DOHH2 (cell line): ENCODE measurements around the gene PARP8.
"Not testable (repeated sequence)": the region's sequence is repeated elsewhere in the genome, so short reads cannot be mapped to it uniquely, and the experiment has no call there.

Experiments used
- H3F3A ChIP-seq: fragments of 200-600 bp; sonication (generic), shearing (Covaris generic); 2 replicates; pipeline ENCODE4 v1.6.0; 2016; ENCODE audit warnings: antibody characterized with exemption, mild to moderate bottlenecking; ENCODE audit not compliant: control insufficient read depth, insufficient read depth
- H3K27ac ChIP-seq: fragments of 200-600 bp; sonication (generic); 2 replicates; pipeline ENCODE4 v1.5.1; 2014; ENCODE audit warnings: low read depth, mild to moderate bottlenecking, low read length, moderate library complexity
- H3K27me3 ChIP-seq: fragments of 200-600 bp; sonication (generic); 2 replicates; pipeline ENCODE4 v1.6.1; 2014; ENCODE audit warnings: mild to moderate bottlenecking, low read length, mixed read lengths; ENCODE audit not compliant: control insufficient read depth
- H3K36me3 ChIP-seq: fragments of 200-600 bp; sonication (generic); 2 replicates; pipeline ENCODE4 v1.6.1; 2014; ENCODE audit warnings: mild to moderate bottlenecking, low read length, moderate library complexity, mixed read lengths; ENCODE audit not compliant: control insufficient read depth
- H3K4me1 ChIP-seq: fragments of 200-600 bp; sonication (generic); 2 replicates; pipeline ENCODE4 v1.6.1; 2014; ENCODE audit warnings: mild to moderate bottlenecking, low read length, mixed read lengths; ENCODE audit not compliant: control insufficient read depth
- H3K4me2 ChIP-seq: fragments of 200-600 bp; sonication (generic); 2 replicates; pipeline ENCODE4 v1.6.0; 2014; ENCODE audit warnings: mild to moderate bottlenecking, low read length, moderate library complexity
- H3K4me3 ChIP-seq: fragments of 200-600 bp; sonication (generic); 2 replicates; pipeline ENCODE4 v1.5.1; 2014; ENCODE audit warnings: mild to moderate bottlenecking, low read length, mixed read lengths
- H3K79me2 ChIP-seq: fragments of 200-600 bp; sonication (generic); 2 replicates; pipeline ENCODE4 v1.6.1; 2014; ENCODE audit warnings: mild to moderate bottlenecking, low read length, mixed read lengths; ENCODE audit not compliant: control insufficient read depth
- H3K9me2 ChIP-seq: fragments of 200-600 bp; sonication (generic); replicated peaks from 2 replicates; pipeline ENCODE4 v1.6.1; 2014; ENCODE audit warnings: mild to moderate bottlenecking, low read length, mixed read lengths; ENCODE audit not compliant: control insufficient read depth
- H3K9me3 ChIP-seq: fragments of 200-600 bp; sonication (generic); 2 replicates; pipeline ENCODE4 v1.6.1; 2014; ENCODE audit warnings: antibody characterized with exemption, low read length, mixed read lengths; ENCODE audit not compliant: control insufficient read depth, insufficient read depth
- H4K20me1 ChIP-seq: fragments of 200-600 bp; sonication (generic); 2 replicates; pipeline ENCODE4 v1.6.0; 2014; ENCODE audit warnings: low read depth, mild to moderate bottlenecking, antibody characterized with exemption, low read length, moderate library complexity; ENCODE audit not compliant: control insufficient read depth, insufficient read depth
- CTCF ChIP-seq: fragments of 200-600 bp; sonication (generic); IDR thresholded peaks from one replicate; pipeline ENCODE4 v1.5.1; 2014; ENCODE audit warnings: antibody characterized with exemption, mild to moderate bottlenecking, low read depth, low read length; ENCODE audit not compliant: poor library complexity, severe bottlenecking
- EZH2phosphoT487 ChIP-seq: fragments of 200-600 bp; sonication (generic); IDR thresholded peaks from 2 replicates; pipeline ENCODE4 v1.6.1; 2017; ENCODE audit warnings: borderline replicate concordance, mild to moderate bottlenecking, antibody characterized with exemption, low read length, moderate library complexity, mixed read lengths

The PARP8 gene

GRCh38 chr5:50675385-50675784 is 8.9 kb downstream of the PARP8 start:
- Histone ChIP-seq H3K4me2 (no peak overlapping the region), H3K79me2 (peaks cover 95% of the 10 kb centered on the region), H3K9me3 (no peaks in the 10 kb centered on the region), H3K4me1 (peaks cover 42% of the 10 kb centered on the region), H3K4me3 (no peak overlapping the region), H3K9me2 (no peaks in the 10 kb centered on the region), H3F3A (no peaks in the 10 kb centered on the region), H3K27ac (no peak overlapping the region), H4K20me1 (no peaks in the 10 kb centered on the region), H3K36me3 (peaks cover 33% of the 10 kb centered on the region), H3K27me3 (no peaks in the 10 kb centered on the region)
- no peak for TF ChIP-seq CTCF
- no peak for TF ChIP-seq EZH2phosphoT487

GRCh38 chr5:50679554-50679953 is 13.1 kb downstream of the PARP8 start:
- H3K9me2 ChIP-seq, H3F3A ChIP-seq, H3K27me3 ChIP-seq, H3K4me2 ChIP-seq, H3K4me3 ChIP-seq, H4K20me1 ChIP-seq, H3K9me3 ChIP-seq, H3K27ac ChIP-seq: not testable (repeated sequence)
- H3K79me2 ChIP-seq: peaks cover 95% of the 10 kb centered on the region
- H3K4me1 ChIP-seq: peaks cover 19% of the 10 kb centered on the region
- peaks cover 17% of the 10 kb centered on the region for H3K36me3 ChIP-seq

GRCh38 chr5:50684721-50685120 is 18.3 kb downstream of the PARP8 start:
- Histone ChIP-seq H3K36me3 (peaks cover 34% of the 10 kb centered on the region), H3K9me2 (no peaks in the 10 kb centered on the region), H3K9me3 (peaks cover 5% of the 10 kb centered on the region), H3F3A (no peaks in the 10 kb centered on the region), H3K27ac (no peak overlapping the region), H3K4me2 (no peak overlapping the region), H3K27me3 (no peaks in the 10 kb centered on the region), H4K20me1 (no peaks in the 10 kb centered on the region), H3K4me1 (peaks cover 12% of the 10 kb centered on the region), H3K4me3 (no peak overlapping the region), H3K79me2 (peaks cover 90% of the 10 kb centered on the region)
- TF ChIP-seq EZH2phosphoT487: no peak
- TF ChIP-seq CTCF: no peak

GRCh38 chr5:50687548-50687947 is 21.1 kb downstream of the PARP8 start:
- no peak for TF ChIP-seq CTCF
- no peak for TF ChIP-seq EZH2phosphoT487
- Histone ChIP-seq H3K4me2 (no peak overlapping the region), H3K4me3 (no peak overlapping the region), H3K9me2 (no peaks in the 10 kb centered on the region), H3K9me3 (peaks cover 5% of the 10 kb centered on the region), H3K4me1 (0 out of 2 replicates have a peak, but pooled peaks cover 3% of the 10 kb centered on the region), H3K27ac (no peak overlapping the region), H3K79me2 (peaks cover 91% of the 10 kb centered on the region), H4K20me1 (no peaks in the 10 kb centered on the region), H3F3A (no peaks in the 10 kb centered on the region), H3K27me3 (no peaks in the 10 kb centered on the region), H3K36me3 (peaks cover 34% of the 10 kb centered on the region)
